Breast epithelium (tissue), 4 donors: ENCODE measurements around the gene SERP2. TPM values are rescaled to one million over a fixed set of nuclear protein-coding genes. Genes with fewer than 3 reads are reported as not detected.

Source experiments
- DNase-seq, 2 donors: peaks; one replicate each; pipeline ENCODE4 v3.0.0-alpha.2; 2019; ENCODE audit warnings: low spot score in 2 of 2
- H3K27ac ChIP-seq, 2 donors: fragments of 200-600 bp; sonication (generic) in 1 of 2; one replicate each; pipeline ENCODE4 v1.5.1; 2016 to 2019; ENCODE audit warnings: mild to moderate bottlenecking in 1 of 2
- H3K27me3 ChIP-seq, 2 donors: fragments of 200-600 bp; sonication (generic) in 1 of 2; one replicate each; pipeline versions ENCODE4 v1.5.1 to v1.6.0; 2017 to 2019; ENCODE audit warnings: control low read depth in 1 of 2, mild to moderate bottlenecking in 1 of 2
- H3K36me3 ChIP-seq: fragments of 200-600 bp; one replicate; pipeline ENCODE4 v1.5.1; 2019
- H3K4me1 ChIP-seq, 2 donors: fragments of 200-600 bp; sonication (generic); one replicate each; pipeline ENCODE4 v1.5.1; 2016 to 2019; ENCODE audit warnings: control low read depth in 1 of 2
- H3K4me3 ChIP-seq, 3 donors: fragments of 200-600 bp; sonication (generic); 1 replicate in 2 of 3; 2 replicates in 1 of 3; pipeline ENCODE4 v1.5.1; 2016 to 2019; ENCODE audit warnings: mild to moderate bottlenecking in 3 of 3, moderate library complexity in 2 of 3
- H3K9me3 ChIP-seq, 2 donors: fragments of 200-600 bp; sonication (generic) in 1 of 2; one replicate each; pipeline ENCODE4 v1.5.1; 2016 to 2019; ENCODE audit warnings: control low read depth in 1 of 2
- POLR2A ChIP-seq: fragments of 450-650 bp; IDR thresholded peaks from one replicate; pipeline ENCODE4 v1.6.1; 2016; ENCODE audit warnings: antibody characterized with exemption, mild to moderate bottlenecking, moderate library complexity
- POLR2AphosphoS5 ChIP-seq, 3 donors: sonication (generic); formaldehyde crosslinking; IDR thresholded peaks; one replicate each; pipeline ENCODE4 v1.6.1; 2017; ENCODE audit warnings: antibody characterized with exemption in 3 of 3
- intact Hi-C: fragments of 100-400 bp; cut with DNase I; formaldehyde crosslinking; loops from one replicate; pipeline ENCODE4 v1.15.1; 2023; ENCODE audit warnings: low total_unique reads
- total RNA-seq, 3 donors: library from RNA; depleted of rRNA; stranded (reverse); fragments of >200 nt; gene quantifications; one replicate each; pipeline ENCODE4 v1.1.0, GENCODE V29; 2016
- TF ChIP-seq, protein P1 (sequence below), 3 donors: fragments of 450-650 bp; IDR thresholded peaks; one replicate each; pipeline ENCODE4 v1.5.1; 2016 to 2017; ENCODE audit warnings: antibody characterized with exemption in 3 of 3, mild to moderate bottlenecking in 3 of 3, moderate library complexity in 3 of 3

Gene SERP2
- total RNA-seq, 3 donors from 2014 or later, result 2.6 to 6.9 (median 6.4) TPM

GRCh38 chr13:44439452-44440024 is 65.9 kb downstream of the SERP2 start:
- DNase-seq, result no peak
- no peaks in the 10 kb centered on the region for H3K36me3 ChIP-seq
- no peaks in the 10 kb centered on the region for H3K27me3 ChIP-seq
- no peak for TF ChIP-seq POLR2AphosphoS5 (IDR thresholded peaks at IDR 0.05)
- TF ChIP-seq POLR2A, result no peak
- TF ChIP-seq, protein P1, sequence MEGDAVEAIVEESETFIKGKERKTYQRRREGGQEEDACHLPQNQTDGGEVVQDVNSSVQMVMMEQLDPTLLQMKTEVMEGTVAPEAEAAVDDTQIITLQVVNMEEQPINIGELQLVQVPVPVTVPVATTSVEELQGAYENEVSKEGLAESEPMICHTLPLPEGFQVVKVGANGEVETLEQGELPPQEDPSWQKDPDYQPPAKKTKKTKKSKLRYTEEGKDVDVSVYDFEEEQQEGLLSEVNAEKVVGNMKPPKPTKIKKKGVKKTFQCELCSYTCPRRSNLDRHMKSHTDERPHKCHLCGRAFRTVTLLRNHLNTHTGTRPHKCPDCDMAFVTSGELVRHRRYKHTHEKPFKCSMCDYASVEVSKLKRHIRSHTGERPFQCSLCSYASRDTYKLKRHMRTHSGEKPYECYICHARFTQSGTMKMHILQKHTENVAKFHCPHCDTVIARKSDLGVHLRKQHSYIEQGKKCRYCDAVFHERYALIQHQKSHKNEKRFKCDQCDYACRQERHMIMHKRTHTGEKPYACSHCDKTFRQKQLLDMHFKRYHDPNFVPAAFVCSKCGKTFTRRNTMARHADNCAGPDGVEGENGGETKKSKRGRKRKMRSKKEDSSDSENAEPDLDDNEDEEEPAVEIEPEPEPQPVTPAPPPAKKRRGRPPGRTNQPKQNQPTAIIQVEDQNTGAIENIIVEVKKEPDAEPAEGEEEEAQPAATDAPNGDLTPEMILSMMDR (IDR thresholded peaks at IDR 0.05), result no peak
- no peak overlapping the region for H3K27ac ChIP-seq
- intact Hi-C loops, result loop anchor here (2.0 kb wide), 1 partner anchor 29 kb away; no protein-coding TSS in a partner anchor
- H3K4me1 ChIP-seq, result no peaks in the 10 kb centered on the region
- H3K4me3 ChIP-seq, result no peak overlapping the region
- H3K9me3 ChIP-seq, result no peaks in the 10 kb centered on the region

- no peak for TF ChIP-seq POLR2AphosphoS5 (IDR thresholded peaks at IDR 0.05)
- no peak for TF ChIP-seq POLR2A
- TF ChIP-seq, protein P1 (IDR thresholded peaks at IDR 0.05), result no peak
- Histone ChIP-seq H3K9me3 (no peaks in the 10 kb centered on the region), H3K36me3 (no peaks in the 10 kb centered on the region), H3K4me1 (no peaks in the 10 kb centered on the region), H3K27me3 (no peaks in the 10 kb centered on the region), H3K4me3 (no peak overlapping the region), H3K27ac (no peak overlapping the region)
- DNase-seq, result no peak
- intact Hi-C loops, result no loop called here
Observed at GRCh38 chr13:44440046-44440608, 66.5 kb downstream of the SERP2 start.

Other genes starting within 250 kb of the SERP2 start
- 100 to 1,000 TPM in 2 of 3 donors, 10 to 100 TPM in 1; 74.2 to 235 (median 232) TPM for gene TSC22D1, start 202.5 kb downstream of the SERP2 start, total RNA-seq